RWPE1 (cell line): Measurements from ENCODE around the gene KRT8.

Experiments
- CTCF ChIA-PET: fragments of 350-600 bp; sonication (Branson Sonifier 250); formaldehyde crosslinking; extraction: SDS; loops from one replicate; lab custom pipeline; 2021; lab: Yijun Ruan, JAX
- POLR2A ChIA-PET: fragments of 400-600 bp; formaldehyde crosslinking; extraction: SDS; loops from one replicate; lab custom pipeline; 2020; ENCODE audit warnings: antibody characterized with exemption; ENCODE audit not compliant: low non-redundant PET; lab: Yijun Ruan, JAX
- DNase-seq: peaks from one replicate; pipeline ENCODE4 v3.0.0; 2012; ENCODE audit warnings: low spot score
- H3K27ac ChIP-seq: fragments of 450-650 bp; 2 replicates; pipeline ENCODE4 v1.5.1; 2017
- CTCF ChIP-seq: fragments of 450-650 bp; conservative IDR thresholded peaks from 2 replicates; pipeline ENCODE4 v1.5.1; 2017; ENCODE audit warnings: low read depth, mild to moderate bottlenecking

The KRT8 gene

DNA sequence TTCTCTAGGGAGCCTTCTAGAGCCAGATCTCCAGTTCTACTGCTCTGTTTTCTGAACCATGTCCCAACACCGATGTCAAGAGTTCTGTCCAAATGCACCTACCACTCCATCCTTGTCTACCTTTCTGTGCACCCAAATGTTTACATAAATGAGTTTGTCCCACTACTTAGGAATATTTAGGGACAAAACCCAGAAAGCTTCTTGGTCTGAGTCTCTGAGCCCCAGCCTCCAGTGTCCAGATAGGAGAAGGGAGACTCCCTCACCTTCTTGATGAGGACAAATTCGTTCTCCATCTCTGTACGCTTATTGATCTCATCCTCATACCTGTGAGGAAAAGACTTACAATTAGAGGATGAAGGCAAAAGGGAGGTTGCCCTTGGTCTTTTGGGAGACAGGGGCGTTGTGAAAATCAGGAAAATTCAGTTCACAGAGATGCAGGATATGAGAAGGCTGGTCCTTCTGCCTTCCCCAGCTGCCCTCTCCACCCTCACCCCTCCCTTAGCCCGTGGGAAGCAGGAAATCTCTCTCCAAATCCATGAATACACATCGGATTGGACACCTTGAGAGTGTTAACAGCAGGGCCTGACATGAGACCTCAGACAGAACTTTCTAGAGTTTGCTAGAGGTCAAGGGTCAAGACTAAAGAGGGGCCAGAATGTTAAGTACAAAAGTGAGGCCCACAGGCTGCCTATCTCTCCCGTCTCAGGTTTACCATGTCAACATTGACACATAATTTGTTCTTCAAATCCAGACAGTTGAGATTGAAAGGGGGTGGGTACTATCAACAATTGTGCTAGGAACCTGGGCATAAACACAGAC is 3.8 kb downstream of the KRT8 start:
- no peak for DNase-seq
- TF ChIP-seq CTCF: no peak
- H3K27ac ChIP-seq: peak overlapping the region; percentile 96; the same call in 1 of the 2 replicates
- ChIA-PET CTCF (interaction anchor here (1.2 to 1.5 kb wide), 2 partner anchors 16 to 79 kb away, joined by 5 to 7 read pairs; no protein-coding TSS in a partner anchor), POLR2A (no interaction called here)

DNA sequence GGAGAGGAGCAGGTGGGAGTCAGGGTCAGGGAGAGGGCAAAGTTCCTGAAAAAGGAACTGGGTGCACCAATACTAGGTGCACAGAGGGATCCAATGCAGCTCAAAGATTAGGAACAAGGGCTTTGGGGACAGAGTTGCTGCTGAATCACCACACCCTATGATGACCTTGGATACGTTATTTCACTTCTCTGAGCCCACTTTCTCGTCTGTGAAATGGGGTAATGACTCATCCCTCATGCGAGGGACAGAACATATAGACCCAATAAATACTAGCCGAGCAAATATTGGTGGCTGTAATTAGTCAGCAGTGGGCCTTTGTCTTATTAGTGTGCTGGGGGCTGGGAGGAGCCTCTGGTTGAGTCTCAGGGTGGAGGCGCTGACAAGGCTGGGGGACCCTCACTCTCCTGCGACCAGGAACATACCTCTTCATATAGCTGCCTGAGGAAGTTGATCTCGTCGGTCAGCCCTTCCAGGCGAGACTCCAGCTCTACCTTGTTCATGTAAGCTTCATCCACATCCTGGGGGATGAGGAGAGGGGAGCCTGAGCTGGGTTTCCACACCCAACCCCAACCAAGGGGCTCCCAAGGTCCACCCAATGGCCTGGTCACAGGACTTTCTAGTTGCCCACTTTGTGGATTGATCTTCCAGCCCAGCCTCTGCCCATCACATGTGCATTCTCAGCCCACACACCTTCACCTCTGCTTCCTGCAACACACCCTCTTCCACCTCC is 4.5 kb downstream of the KRT8 start:
- ChIA-PET CTCF (interaction anchor here (1.0 to 1.3 kb wide), 2 partner anchors 16 to 80 kb away, joined by 4 to 7 read pairs; no protein-coding TSS in a partner anchor), POLR2A (no interaction called here)
- DNase-seq: no peak
- no peak for TF ChIP-seq CTCF
- peak overlapping the region; percentile 73; the same call in 1 of the 2 replicates for H3K27ac ChIP-seq

DNA sequence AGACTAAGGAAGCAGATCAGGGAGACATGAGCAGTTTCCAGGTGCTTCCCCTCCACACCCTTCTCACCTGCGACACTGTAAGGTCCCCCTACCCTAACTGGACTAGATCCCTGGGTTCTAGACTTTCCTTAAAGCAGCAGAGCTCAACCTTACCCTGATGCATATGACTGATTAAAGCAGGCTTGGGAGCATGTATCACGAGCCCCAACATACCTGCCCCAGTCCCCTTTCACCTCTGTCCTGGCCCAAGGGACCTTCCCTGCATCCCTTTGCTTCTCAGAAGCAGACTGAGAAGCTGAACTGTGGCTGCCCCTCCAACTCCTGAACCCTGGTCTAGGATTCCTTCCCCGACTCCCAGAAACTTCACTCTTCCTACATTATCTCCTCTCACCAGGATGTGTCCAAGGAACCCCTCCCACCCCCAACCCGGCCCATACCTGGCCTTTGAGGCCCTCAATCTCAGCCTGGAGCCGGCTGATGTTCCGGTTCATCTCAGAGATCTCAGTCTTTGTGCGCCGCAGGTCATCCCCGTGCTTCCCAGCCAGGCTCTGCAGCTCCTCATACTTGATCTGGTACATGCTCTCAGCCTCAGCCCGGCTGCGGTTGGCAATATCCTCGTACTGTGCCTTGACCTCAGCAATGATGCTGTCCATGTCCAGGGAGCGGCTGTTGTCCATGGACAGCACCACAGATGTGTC is 5.4 kb downstream of the KRT8 start:
- TF ChIP-seq CTCF: no peak
- POLR2A ChIA-PET: no interaction called here
- peak overlapping the region; percentile 73; the same call in 1 of the 2 replicates for H3K27ac ChIP-seq
- no peak for DNase-seq
- CTCF ChIA-PET: interaction anchor here (0.6 to 1.3 kb wide), 3 partner anchors 15 to 564 kb away, joined by 3 to 7 read pairs (median 4); no protein-coding TSS in a partner anchor

- no peak for TF ChIP-seq CTCF
- CTCF ChIA-PET: interaction anchor here (0.6 to 3.2 kb wide), 5 partner anchors 9 to 158 kb away, joined by 3 to 20 read pairs (median 5); no protein-coding TSS in a partner anchor
- POLR2A ChIA-PET: interaction anchor here (0.7 kb wide), 1 partner anchor 224 kb away, joined by 3 read pairs; no protein-coding TSS in a partner anchor
- H3K27ac ChIP-seq: peak overlapping the region; percentile 73
- no peak for DNase-seq
Measured at GRCh38 chr12:52896190-52897100, 8.4 kb downstream of the KRT8 start.

DNA sequence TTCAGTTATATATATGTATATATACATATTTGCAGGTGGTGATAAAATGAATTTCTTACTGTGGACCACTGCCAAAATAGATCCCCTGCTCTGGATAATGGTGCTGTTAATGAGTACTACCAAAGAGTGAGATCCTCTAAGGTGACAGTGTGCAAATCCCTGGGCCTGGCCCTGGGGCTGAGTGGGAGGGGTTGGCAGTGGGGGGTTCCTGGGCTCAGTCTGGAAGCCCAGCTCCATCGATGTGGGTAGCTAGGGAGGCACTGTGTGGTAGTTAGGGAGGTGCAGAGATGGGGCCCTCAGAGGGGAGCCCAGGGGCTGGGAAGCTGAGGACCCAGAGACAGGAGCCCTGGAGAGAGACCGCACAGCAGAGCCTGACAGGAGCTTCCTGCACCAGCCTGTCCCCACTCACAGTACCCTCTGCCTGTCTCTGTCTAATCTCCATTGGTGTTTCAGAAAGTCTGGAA is 9.1 kb downstream of the KRT8 start:
- DNase-seq: no peak
- ChIA-PET POLR2A (no interaction called here), CTCF (interaction anchor here (1.0 to 3.2 kb wide), 3 partner anchors 10 to 84 kb away, joined by 5 to 20 read pairs (median 12); no protein-coding TSS in a partner anchor)
- no peak for TF ChIP-seq CTCF
- peak overlapping the region; percentile 73 for H3K27ac ChIP-seq
